A549 treated with Hydrocortisone at 1 μM for 4 hours (cell line): Measurements from ENCODE around the gene NIT1. TPM values are rescaled to one million over a fixed set of nuclear protein-coding genes. Genes with fewer than 3 reads are reported as not detected.

Experiments
- total RNA-seq: library from RNA; stranded (reverse); fragments of 200-300 nt; extraction: Qiagen RNA extraction; gene quantifications from 5 replicates; pipeline ENCODE4 v1.2.3, GENCODE V29; 2022

NIT1 gene, protein sequence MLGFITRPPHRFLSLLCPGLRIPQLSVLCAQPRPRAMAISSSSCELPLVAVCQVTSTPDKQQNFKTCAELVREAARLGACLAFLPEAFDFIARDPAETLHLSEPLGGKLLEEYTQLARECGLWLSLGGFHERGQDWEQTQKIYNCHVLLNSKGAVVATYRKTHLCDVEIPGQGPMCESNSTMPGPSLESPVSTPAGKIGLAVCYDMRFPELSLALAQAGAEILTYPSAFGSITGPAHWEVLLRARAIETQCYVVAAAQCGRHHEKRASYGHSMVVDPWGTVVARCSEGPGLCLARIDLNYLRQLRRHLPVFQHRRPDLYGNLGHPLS
- 29.9 to 32.4 TPM (median 30.9 TPM) in 5 replicates for total RNA-seq

DNA sequence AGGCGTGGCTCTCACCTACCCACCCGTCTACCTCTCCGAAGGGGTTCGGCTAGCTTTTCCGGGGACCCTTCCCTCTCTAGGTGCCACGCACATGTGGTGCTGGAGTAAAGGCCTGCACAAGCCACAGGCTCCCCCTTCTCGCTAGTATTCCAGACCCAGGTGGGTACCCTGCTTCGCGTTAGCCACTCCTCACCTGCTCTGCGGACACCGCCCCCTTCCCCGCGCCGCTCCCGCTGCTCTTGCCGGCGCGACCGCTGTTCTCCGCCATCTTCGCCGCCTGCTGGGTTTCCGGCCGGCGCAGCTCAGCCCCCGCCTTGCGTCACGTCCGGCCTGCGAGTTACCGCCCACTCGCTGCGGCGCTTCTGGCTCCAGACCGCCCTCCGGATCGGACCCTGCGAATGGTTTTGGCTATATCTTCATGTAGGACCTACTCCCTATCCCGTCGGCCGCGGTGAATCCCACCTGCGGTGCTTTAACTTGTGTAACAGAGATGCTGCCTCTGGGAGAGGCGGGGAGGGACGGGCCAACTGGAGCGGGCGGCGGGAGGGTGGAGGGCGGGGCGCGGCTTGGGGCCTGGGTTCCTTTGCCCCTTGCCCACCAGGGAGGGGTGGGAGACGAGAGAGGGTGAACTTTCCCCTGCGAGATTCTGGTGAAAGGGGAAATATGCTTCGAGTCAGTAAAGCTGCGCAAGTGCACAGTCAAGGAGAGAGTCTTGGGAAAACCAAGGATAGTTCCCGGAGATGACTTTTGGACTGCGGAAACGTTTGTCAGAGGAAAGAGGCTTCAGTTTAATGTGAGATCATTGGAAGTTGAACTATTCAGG, at the start of gene NIT1, which contains the start of gene PFDN2:
Gene NIT1 (plus strand): TSS at position 347 of the 823 bp plus-strand sequence. CDS start 72 bp downstream, at position 419.
Gene PFDN2 (minus strand): TSS at position 279 of the 823 bp plus-strand sequence. CDS start 11 bp downstream, at position 268.

DNA sequence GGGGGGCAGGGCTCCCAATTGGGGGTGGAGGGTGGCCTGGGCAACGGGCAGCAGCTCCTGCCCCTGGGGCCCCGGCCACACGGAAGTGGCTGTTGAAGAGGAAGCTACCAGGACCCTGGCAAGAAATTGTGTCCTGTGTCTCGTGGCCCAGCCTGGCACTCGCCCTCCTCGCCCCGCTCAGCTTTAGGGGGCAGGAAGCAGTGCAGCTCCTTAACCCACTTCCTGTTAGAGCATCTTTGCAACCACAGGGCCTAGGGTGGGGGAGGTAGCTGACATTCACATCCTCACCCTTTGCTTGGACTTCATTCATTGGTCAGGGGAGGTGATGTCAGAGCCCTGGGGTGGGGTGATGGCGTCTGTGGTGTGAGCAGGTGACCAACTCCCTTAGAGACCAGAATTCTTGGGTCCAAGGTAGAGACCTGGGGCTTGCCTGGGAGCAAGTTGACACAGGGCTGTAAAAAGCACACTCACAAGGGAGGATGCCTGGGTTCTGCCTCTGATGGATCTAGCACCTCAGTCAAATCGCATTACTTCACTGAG, 48.1 kb upstream of the NIT1 start, which contains the start of gene ARHGAP30:
Gene ARHGAP30 (minus strand): TSS at position 161 of the 540 bp plus-strand sequence. CDS start 267 bp downstream, outside the sequence.

DNA sequence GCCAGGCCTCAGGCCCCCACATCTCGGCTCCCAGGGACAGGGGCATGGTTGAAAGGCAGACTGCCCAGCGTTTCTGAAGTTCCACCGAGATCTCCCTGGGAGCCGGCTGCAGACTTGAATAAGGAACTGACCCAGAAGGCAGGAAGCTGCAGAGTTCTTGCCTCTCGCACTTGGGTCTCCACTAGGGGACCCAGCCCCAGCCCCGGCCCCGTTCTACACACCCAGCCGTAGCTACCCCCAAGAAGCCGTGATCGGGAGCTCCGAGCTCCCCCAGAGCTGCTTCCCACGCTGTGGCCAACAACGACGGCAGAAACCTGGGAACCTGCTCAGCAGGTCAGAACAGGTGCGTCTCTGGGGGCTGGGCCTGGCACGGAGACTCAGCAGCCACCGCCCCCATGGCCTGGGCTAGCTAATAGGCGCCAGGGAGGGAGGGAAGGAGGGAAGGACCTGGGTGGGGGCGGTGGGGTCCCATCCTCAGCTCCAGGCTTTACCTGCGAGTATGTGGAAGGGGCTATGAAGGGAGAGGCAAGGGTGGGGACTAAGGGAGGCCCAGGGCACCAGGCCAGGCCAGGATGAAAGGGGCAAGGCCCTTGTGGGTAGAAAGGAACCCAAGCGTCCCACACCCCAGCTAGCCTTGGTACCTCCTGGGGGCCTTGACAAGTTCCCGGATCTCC, 28.5 kb upstream of the NIT1 start, which contains the start of gene NECTIN4:
Gene NECTIN4 (minus strand): TSS at position 308 of the 674 bp plus-strand sequence. CDS start 262 bp downstream, at position 46.

DNA sequence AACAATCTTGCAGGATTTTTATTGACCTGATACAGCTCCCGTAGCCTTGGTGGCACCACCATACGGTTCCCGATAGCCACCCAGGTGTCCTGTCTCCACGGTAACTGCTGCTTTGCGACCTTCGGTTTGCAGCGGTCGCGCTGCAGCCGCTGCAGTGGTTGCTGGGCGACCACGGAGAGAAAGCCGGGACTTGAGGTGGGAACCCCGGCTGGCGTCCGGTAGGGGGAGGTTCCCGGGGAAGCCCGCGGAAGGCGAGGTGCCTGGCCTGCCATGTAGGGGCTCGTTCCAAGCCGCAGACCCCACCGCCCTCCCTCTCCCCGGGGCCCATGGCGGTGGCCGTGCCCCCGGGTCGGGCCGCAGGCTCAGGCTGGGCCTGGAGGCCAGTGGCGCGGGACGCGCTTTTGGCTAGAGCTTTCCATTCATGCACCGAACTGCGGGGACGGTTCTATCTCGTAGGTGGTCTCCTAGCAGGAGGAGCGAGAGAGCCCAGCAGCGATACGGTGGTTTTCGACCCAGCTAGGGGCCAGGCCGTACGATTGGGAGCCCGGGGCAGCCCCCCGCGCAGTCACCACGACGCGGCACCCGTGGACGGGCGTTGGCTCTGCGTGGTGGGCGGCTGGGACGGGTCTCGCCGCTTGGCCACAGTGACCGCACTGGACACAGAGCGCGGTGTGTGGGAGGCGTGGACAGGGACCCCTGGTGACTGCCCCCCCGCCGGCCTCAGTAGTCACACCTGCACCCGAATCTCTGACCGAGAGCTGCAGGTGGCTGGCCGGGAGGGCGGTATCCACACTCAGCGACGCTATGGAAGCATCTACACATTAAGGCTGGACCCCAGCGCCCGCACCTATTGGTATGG, 19.5 kb upstream of the NIT1 start, which contains the start of gene KLHDC9:
Gene KLHDC9 (plus strand): TSS at position 152 of the 859 bp plus-strand sequence. CDS start 175 bp downstream, at position 327.

DNA sequence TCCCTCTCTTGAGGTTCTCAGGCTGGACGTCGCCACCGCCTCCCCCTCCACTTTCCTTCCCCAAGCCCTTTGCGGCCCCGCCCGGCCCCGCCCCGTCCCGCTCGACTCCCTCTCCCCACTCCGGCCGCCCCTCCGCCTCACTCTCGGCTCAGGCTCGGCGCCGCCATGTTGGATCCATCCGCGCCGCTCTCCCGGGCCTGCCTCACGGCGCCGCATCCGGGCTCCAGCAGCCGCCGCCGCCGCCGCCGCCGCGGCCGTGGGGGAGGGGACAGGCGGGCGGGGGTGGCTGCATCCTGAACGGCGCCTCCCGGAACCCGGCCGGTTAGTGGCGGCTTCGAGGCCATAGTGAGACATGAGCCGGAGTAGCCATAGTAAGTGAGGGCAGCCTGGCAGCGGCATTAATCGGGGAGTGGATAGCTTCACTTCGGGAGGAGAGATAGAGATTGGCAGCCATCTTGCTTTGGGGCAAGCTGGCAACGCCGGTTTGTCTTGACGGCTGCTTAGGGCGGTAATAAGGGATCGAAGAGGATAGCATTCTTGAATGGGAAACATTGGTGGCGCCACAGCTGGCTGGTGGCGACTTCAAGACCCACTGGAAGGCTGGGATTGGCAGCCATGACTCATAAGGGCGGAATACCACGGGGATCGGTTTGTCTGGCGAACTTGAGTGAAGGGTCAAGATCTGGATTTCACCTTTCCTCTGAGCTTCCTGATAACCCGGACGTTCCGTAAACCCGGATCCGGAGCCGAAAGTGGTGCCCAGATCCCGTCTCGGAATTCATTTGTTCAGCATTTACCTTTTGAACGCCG, 14.7 kb downstream of the NIT1 start, which contains the start of gene DEDD:
Gene DEDD (minus strand): TSS at position 258 of the 810 bp plus-strand sequence. CDS start 8,205 bp downstream, outside the sequence.

DNA sequence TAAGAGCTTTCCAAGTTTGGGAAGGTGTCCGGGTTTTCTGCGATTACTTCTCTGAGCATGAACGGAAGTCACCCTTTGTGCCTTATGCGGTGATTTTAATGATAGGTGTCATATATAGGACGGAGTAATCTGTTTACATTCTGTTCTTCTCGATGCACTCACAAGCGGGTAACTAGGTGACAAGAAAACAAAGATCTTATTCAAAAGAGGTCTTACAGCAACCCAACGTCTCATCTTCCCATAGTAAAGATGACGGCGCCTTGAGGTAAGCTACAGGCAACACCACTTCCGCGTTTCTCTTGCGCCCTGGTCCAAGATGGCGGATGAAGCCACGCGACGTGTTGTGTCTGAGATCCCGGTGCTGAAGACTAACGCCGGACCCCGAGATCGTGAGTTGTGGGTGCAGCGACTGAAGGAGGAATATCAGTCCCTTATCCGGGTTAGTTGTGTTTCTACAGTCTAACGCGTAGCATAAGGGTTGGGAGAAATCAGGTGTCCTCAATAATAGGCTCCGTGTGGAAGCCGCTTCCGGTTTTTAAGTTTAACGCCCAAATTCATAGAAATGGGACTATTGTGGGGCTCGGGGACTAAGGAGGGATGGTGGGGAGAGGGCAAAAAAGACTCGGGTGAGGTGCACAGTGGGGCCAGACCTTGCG, 35.9 kb downstream of the NIT1 start, which contains the start of gene UFC1:
Gene UFC1 (plus strand): TSS at position 297 of the 656 bp plus-strand sequence. CDS start 20 bp downstream, at position 317.

DNA sequence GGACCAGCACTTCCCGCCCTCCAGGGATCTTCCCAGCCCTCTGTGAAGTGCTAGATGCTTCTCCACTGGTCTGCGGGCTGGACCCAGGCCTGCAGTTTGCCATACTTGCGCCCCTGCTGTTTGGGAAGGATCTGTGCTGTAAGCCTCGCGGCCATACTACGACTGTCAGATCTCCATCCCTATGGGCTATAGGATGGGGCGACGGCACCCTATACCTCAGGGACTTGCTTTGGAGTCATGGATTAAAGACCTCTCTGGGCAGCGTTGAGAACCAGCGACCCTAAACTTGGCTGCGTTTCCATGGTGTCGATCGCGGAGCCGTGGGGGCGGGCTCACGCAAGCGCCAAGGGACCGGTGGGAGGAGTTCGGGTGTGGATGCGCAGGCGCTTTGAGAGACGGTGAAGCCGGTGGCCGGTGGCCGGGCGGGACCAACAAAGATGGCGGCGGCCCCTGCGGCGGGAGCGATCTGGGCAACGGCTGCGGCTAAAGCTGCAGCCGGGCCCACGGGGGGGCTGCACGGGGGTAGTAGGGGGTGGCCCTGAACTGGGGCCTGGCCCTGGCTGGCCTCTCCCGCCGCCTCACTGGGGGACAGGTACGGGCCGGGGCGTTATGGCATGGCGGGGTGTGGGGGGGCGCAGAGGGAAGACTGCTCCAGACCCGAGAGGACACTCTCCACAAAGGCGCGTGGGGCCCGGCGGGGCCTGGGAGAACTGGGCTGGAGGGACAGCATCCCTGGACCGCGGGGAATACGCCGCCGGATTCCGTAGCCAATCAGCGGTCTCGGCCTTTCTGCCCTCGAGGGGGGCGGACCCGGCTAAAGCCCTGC, 41.4 kb downstream of the NIT1 start, which contains the start of gene USP21:
Gene USP21 (plus strand): TSS at position 414 of the 826 bp plus-strand sequence. CDS start 1,141 bp downstream, outside the sequence.

DNA sequence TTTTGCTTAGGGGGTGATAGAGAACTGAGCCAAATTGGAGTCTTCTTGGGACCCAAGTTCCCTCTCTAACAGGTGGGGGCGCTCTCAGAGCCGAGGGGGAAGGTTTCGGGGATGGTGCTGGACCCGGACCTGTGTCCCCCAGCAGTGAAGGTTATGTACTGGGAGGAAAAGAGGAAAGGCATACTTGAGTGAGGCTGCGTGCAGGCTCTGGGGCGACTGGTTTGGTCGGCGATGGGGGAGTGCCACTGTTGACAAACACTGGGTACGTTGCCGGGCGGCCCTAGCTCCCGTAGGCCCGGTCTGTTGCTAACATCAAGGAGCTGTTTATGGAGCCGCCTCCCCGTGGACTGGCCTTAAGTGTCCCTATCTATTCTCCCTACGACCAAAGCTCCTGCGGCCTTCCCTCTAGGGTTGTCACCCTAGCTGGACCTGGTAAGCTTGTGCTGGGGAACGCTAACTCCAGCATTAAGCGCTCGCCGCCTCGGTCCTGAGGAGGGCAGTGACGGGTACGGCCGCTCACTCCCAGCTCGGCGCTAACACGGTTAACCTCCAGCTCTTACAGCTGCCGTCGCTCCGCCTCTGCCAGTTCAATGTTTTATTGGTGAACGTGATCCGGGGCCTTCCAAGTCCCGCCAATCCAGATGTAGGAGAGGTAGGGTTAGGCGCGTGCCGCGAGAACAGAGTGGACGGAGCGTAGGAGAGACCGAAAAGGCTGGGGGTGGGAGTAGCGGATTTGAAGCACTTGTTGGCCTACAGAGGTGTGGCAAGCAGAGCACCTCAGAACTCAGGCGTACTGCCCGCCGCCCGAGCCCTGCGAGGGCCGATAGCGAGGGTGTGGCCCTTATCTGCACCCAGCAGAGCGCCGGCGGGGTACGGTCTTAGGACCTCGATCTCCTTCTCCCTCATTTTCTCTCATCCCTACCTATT, 48.1 kb downstream of the NIT1 start, which contains the start of gene PPOX:
Gene PPOX (plus strand): TSS at position 685 of the 927 bp plus-strand sequence. CDS start 422 bp downstream, outside the sequence.

Other genes starting within 250 kb of the NIT1 start
- gene ITLN1, start 232.9 kb upstream of the NIT1 start, total RNA-seq: not detected in 5 replicates
- 0.78 to 1.2 TPM (median 0.96 TPM) in 5 replicates for gene ITLN2, start 163.3 kb upstream of the NIT1 start, total RNA-seq
- gene F11R, start 97.0 kb upstream of the NIT1 start, total RNA-seq: 47.1 to 81.0 TPM (median 59.6 TPM) in 5 replicates
- 0.36 to 0.44 TPM (median 0.39 TPM) in 4 of 5 replicates, not detected in the other for gene TSTD1, start 79.1 kb upstream of the NIT1 start, total RNA-seq
- gene USF1, start 72.1 kb upstream of the NIT1 start, total RNA-seq: 44.3 to 53.3 TPM (median 48.2 TPM) in 5 replicates
- gene ARHGAP30, start 48.2 kb upstream of the NIT1 start, total RNA-seq: 0.05 to 0.15 TPM (median 0.12 TPM) in 5 replicates
- gene NECTIN4, start 28.5 kb upstream of the NIT1 start, total RNA-seq: 1.00 to 2.2 TPM (median 2.0 TPM) in 5 replicates
- gene KLHDC9, start 19.7 kb upstream of the NIT1 start, total RNA-seq: 1.5 to 2.6 TPM (median 1.9 TPM) in 5 replicates
- 97.4 to 109 TPM (median 107 TPM) in 5 replicates for gene PFDN2, start 68 bp upstream of the NIT1 start, total RNA-seq
- 30.0 to 33.7 TPM (median 30.7 TPM) in 5 replicates for gene DEDD, start 14.6 kb downstream of the NIT1 start, total RNA-seq
- 85.4 to 123 TPM (median 86.5 TPM) in 5 replicates for gene UFC1, start 35.9 kb downstream of the NIT1 start, total RNA-seq
- gene USP21, start 41.4 kb downstream of the NIT1 start, total RNA-seq: 19.7 to 23.1 TPM (median 21.3 TPM) in 5 replicates
- 12.7 to 17.2 TPM (median 16.4 TPM) in 5 replicates for gene PPOX, start 48.3 kb downstream of the NIT1 start, total RNA-seq
- gene B4GALT3, start 59.4 kb downstream of the NIT1 start, total RNA-seq: 22.6 to 25.6 TPM (median 24.1 TPM) in 5 replicates
- gene ADAMTS4, start 80.9 kb downstream of the NIT1 start, total RNA-seq: 0.02 to 0.18 TPM in 2 of 5 replicates, not detected in the others
- 77.6 to 110 TPM (median 81.3 TPM) in 5 replicates for gene NDUFS2, start 84.3 kb downstream of the NIT1 start, total RNA-seq
- gene FCER1G, start 97.2 kb downstream of the NIT1 start, total RNA-seq: 0.22 to 0.43 TPM (median 0.28 TPM) in 3 of 5 replicates, not detected in the others
- gene APOA2, start 105.5 kb downstream of the NIT1 start, total RNA-seq: 1.2 to 2.3 TPM in 2 of 5 replicates, not detected in the others
- 10.6 to 13.0 TPM (median 11.1 TPM) in 5 replicates for gene TOMM40L, start 108.0 kb downstream of the NIT1 start, total RNA-seq
- gene NR1I3, start 120.1 kb downstream of the NIT1 start, total RNA-seq: not detected in 5 replicates
- 0.09 to 0.17 TPM (median 0.12 TPM) in 4 of 5 replicates, not detected in the other for gene PCP4L1, start 140.6 kb downstream of the NIT1 start, total RNA-seq
- 0.13 to 0.27 TPM (median 0.21 TPM) in 4 of 5 replicates, not detected in the other for gene MPZ, start 191.9 kb downstream of the NIT1 start, total RNA-seq
- 244 to 267 TPM (median 250 TPM) in 5 replicates for gene SDHC, start 196.3 kb downstream of the NIT1 start, total RNA-seq
- gene CFAP126, start 249.8 kb downstream of the NIT1 start, total RNA-seq: 0.14 to 0.25 TPM (median 0.22 TPM) in 3 of 5 replicates, not detected in the others